Natural killer cell (primary cell): ENCODE results near the gene FIGNL1. TPM values are rescaled to one million over a fixed set of nuclear protein-coding genes. Genes with fewer than 3 reads are reported as not detected.

Experiments
- ATAC-seq, 3 donors: fragments of 150-1000 bp in 2 of 3; fragments of 200-7000 bp in 1 of 3; cut with Tn5 transposase; 1 replicate in 1 of 3; 2 replicates in 2 of 3; pipeline ENCODE4 v1.10.0; 2021; ENCODE audit warnings: mild to moderate bottlenecking in 2 of 3, moderate library complexity in 2 of 3
- DNase-seq, 2 donors: peaks; one replicate each; pipeline versions ENCODE4 v3.0.0 to v3.0.0-alpha.2; 2013 to 2021; ENCODE audit warnings: mixed read lengths in 1 of 2
- H3K27ac ChIP-seq: one replicate; pipeline ENCODE4 v1.5.1; 2013; ENCODE audit warnings: mild to moderate bottlenecking, low read length
- H3K27me3 ChIP-seq: one replicate; pipeline ENCODE4 v1.6.1; 2013; ENCODE audit warnings: low read length; ENCODE audit not compliant: control insufficient read depth, insufficient read depth
- H3K36me3 ChIP-seq: one replicate; pipeline ENCODE4 v1.6.1; 2013; ENCODE audit warnings: low read length; ENCODE audit not compliant: control insufficient read depth, insufficient read depth
- H3K4me1 ChIP-seq: one replicate; pipeline ENCODE4 v1.6.1; 2013; ENCODE audit warnings: low read length; ENCODE audit not compliant: control insufficient read depth, insufficient read depth
- H3K4me3 ChIP-seq: one replicate; pipeline ENCODE4 v1.5.1; 2013; ENCODE audit warnings: low read length
- H3K9me3 ChIP-seq: one replicate; pipeline ENCODE4 v1.6.1; 2013; ENCODE audit warnings: low read length; ENCODE audit not compliant: control insufficient read depth, insufficient read depth
- H3K27ac Mint-ChIP-seq, 2 donors: one replicate each; pipeline ENCODE4 v1.8.0; 2022; ENCODE audit warnings: mild to moderate bottlenecking in 2 of 2, mixed read lengths in 2 of 2, moderate library complexity in 1 of 2
- H3K27me3 Mint-ChIP-seq, 2 donors: one replicate each; pipeline ENCODE4 v1.8.0; 2022; ENCODE audit warnings: low read depth in 2 of 2, mixed read lengths in 2 of 2
- H3K36me3 Mint-ChIP-seq: one replicate; pipeline ENCODE4 v1.8.0; 2022; ENCODE audit warnings: mixed read lengths
- H3K4me1 Mint-ChIP-seq, 2 donors: one replicate each; pipeline ENCODE4 v1.8.0; 2022; ENCODE audit warnings: mixed read lengths in 2 of 2
- H3K4me3 Mint-ChIP-seq: one replicate; pipeline ENCODE4 v1.8.0; 2022; ENCODE audit warnings: mild to moderate bottlenecking, moderate library complexity, mixed read lengths
- H3K9me3 Mint-ChIP-seq, 2 donors: one replicate each; pipeline ENCODE4 v1.8.0; 2022; ENCODE audit warnings: mixed read lengths in 2 of 2
- WGBS: methylation state at CpG from one replicate; pipeline ENCODE4 v1.1.7; 2013; ENCODE audit warnings: missing lambda C conversion rate; ENCODE audit not compliant: insufficient coverage; 5-methylcytosine and 5-hydroxymethylcytosine counted together
- intact Hi-C: fragments of 100-400 bp; cut with micrococcal nuclease; formaldehyde crosslinking; loops from one replicate; pipeline ENCODE4 v1.14.2; 2022
- total RNA-seq, 4 donors: library from RNA; stranded (reverse); fragments of 120-200 nt in 1 of 4; gene quantifications; one replicate each; pipeline versions ENCODE4 v1.2.3 to v1.2.4, GENCODE V29; 2013 to 2022
- TF ChIP-seq, protein P1 (sequence below): fragments of 200-600 bp; IDR thresholded peaks from one replicate; pipeline ENCODE4 v1.8.0; 2022; ENCODE audit warnings: antibody characterized with exemption

Gene FIGNL1
- total RNA-seq, 3 donors from 2014 or later (not counting 1 experiment from before 2014, with no cell fraction given): 5.5 to 12.6 (median 7.6) TPM

DNA sequence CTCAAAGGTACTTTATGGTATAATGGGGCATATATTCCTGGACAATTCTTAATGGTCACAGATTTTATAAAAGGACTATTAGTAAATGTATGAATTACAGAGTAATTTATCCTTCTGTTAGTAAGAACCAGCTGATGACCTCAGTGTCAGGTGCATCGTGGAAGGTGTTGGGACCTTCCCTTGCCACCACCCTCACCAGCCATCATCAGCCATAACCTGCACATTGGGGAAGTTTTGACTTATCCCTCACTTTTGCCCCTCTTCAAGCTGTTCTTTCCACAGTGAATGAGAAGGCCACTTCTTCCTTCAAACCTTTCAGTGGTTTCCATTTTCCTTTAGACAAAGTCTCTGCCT is 52.2 kb downstream of the FIGNL1 start:
- TF ChIP-seq, protein P1, sequence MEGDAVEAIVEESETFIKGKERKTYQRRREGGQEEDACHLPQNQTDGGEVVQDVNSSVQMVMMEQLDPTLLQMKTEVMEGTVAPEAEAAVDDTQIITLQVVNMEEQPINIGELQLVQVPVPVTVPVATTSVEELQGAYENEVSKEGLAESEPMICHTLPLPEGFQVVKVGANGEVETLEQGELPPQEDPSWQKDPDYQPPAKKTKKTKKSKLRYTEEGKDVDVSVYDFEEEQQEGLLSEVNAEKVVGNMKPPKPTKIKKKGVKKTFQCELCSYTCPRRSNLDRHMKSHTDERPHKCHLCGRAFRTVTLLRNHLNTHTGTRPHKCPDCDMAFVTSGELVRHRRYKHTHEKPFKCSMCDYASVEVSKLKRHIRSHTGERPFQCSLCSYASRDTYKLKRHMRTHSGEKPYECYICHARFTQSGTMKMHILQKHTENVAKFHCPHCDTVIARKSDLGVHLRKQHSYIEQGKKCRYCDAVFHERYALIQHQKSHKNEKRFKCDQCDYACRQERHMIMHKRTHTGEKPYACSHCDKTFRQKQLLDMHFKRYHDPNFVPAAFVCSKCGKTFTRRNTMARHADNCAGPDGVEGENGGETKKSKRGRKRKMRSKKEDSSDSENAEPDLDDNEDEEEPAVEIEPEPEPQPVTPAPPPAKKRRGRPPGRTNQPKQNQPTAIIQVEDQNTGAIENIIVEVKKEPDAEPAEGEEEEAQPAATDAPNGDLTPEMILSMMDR: no peak
- peak in 1 of 2 donors; percentile 44 for DNase-seq
- 14% methylated on average over 1 of the region's 1 CpG for WGBS

DNA sequence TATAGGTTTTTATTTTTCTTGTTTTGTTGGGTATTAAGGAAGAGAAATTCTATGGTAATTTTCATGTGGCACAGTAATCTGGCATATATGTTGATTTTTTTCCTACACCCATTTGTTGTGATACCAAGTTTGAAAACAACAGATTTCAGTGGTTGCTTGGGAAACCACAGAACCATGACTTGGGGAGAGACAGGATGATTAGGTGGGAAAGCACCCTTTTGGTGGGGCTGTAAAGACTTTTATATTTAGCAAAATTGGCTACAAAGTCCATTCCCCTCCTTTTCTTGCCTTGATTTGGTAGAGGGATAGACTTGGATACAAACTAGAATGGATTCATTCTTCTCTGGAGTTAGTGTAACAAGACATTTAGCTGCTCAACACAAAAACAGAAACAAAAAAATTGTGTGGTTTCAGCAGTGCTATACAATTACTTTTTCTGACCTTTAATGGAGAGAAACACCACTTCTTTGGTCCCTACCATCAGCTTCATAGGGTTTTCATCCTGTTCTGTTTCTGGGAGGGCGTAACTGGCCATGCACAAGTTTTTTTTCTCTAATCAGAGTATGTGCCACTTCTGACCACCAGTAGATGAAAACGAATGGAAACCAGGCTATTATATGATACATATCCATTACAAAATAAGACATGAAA is 52.7 kb downstream of the FIGNL1 start:
- peak in 1 of 2 donors; percentile 81 for DNase-seq
- TF ChIP-seq, protein P1: no peak
- peak overlapping the region; percentile 82 to 95 for H3K27ac Mint-ChIP-seq
- intact Hi-C loops: loop anchor here (5.0 kb wide), 1 partner anchor 35 kb away; no protein-coding TSS in a partner anchor
- peaks cover 60 to 67% of the 10 kb centered on the region in 2 donors for H3K4me1 Mint-ChIP-seq
- H3K27ac ChIP-seq: peak overlapping the region; percentile 78
- peaks cover 34% of the 10 kb centered on the region for H3K36me3 Mint-ChIP-seq
- no peaks in the 10 kb centered on the region for H3K9me3 Mint-ChIP-seq
- H3K4me3 ChIP-seq: no peak overlapping the region
- peak; percentile 56 to 74 (median 60) for ATAC-seq
- no peaks in the 10 kb centered on the region for H3K27me3 ChIP-seq
- H3K36me3 ChIP-seq: peaks cover 76% of the 10 kb centered on the region
- peak overlapping the region; percentile 75 for H3K4me3 Mint-ChIP-seq
- no peaks in the 10 kb centered on the region for H3K9me3 ChIP-seq
- H3K27me3 Mint-ChIP-seq: no peaks in the 10 kb centered on the region
- peaks cover 40% of the 10 kb centered on the region for H3K4me1 ChIP-seq
- 80% methylated on average over 1 of the region's 2 CpGs for WGBS

More for the DNA sequence above, 52.2 kb downstream of the FIGNL1 start:
- peaks cover 76% of the 10 kb centered on the region for H3K36me3 ChIP-seq
- H3K27me3 ChIP-seq: no peaks in the 10 kb centered on the region
- H3K4me3 ChIP-seq: no peak overlapping the region
- peaks cover 35% of the 10 kb centered on the region for H3K4me1 ChIP-seq
- ATAC-seq: peak; percentile 28 to 46 (median 40)
- Mint-ChIP-seq H3K4me1 (peaks cover 55 to 66% of the 10 kb centered on the region in 2 donors), H3K36me3 (peaks cover 29% of the 10 kb centered on the region), H3K27me3 (no peaks in the 10 kb centered on the region), H3K27ac (peak overlapping the region; percentile 82 to 95), H3K4me3 (peak overlapping the region; percentile 26), H3K9me3 (no peaks in the 10 kb centered on the region)
- no peaks in the 10 kb centered on the region for H3K9me3 ChIP-seq
- H3K27ac ChIP-seq: peak overlapping the region; percentile 78
- intact Hi-C loops: loop anchor here (5.0 kb wide), 1 partner anchor 36 kb away; no protein-coding TSS in a partner anchor

DNA sequence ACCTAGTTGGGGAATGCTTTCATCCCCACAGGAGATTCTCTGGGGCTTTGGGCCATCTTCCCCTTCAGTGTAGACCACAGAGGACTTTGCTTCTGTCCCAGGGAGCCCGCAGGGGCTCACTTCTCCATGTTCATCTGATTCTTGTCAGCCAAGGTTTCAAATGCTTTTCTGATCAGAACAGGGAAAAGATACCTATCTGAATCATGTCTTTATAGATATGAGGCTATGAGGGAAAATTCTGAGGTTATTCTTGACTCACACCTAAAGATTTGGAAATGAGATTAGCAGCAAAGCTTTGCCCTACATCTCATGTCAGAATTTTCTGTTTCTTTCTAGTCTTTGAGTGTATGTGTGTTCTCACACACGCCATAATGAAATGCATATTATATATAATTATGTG is 53.3 kb downstream of the FIGNL1 start:
- Histone ChIP-seq H3K4me3 (no peak overlapping the region), H3K9me3 (no peaks in the 10 kb centered on the region), H3K27ac (peak overlapping the region; percentile 78), H3K4me1 (peaks cover 46% of the 10 kb centered on the region), H3K27me3 (no peaks in the 10 kb centered on the region), H3K36me3 (peaks cover 76% of the 10 kb centered on the region)
- TF ChIP-seq, protein P1: no peak
- peaks cover 65 to 70% of the 10 kb centered on the region in 2 donors for H3K4me1 Mint-ChIP-seq
- no peaks in the 10 kb centered on the region for H3K27me3 Mint-ChIP-seq
- peak overlapping the region; percentile 75 for H3K4me3 Mint-ChIP-seq
- WGBS: 38% methylated on average over 1 of the region's 2 CpGs
- peak overlapping the region; percentile 82 to 95 for H3K27ac Mint-ChIP-seq
- H3K9me3 Mint-ChIP-seq: no peaks in the 10 kb centered on the region
- peak in 1 of 2 donors; percentile 52 for DNase-seq
- H3K36me3 Mint-ChIP-seq: peaks cover 38% of the 10 kb centered on the region
- peak in 2 of 3 donors; percentile 22 to 25 for ATAC-seq
- intact Hi-C loops: loop anchor here (5.0 kb wide), 1 partner anchor 35 kb away; no protein-coding TSS in a partner anchor
